Activated T-helper 2 cell treated with anti-CD3 and anti-CD28 coated beads, Interferon-gamma antibody, Interleukin-2, Interleukin-4, amounts not matched to agents 10 μg/mL and 5 μg/mL and 100 μg/mL, durations not matched to agents 14 hours and 24 hours and 36 hours (primary cell): ENCODE results near the gene KYAT1. TPM values are rescaled to one million over a fixed set of nuclear protein-coding genes. Genes with fewer than 3 reads are reported as not detected.
A peak's percentile ranks its signal among the peaks of the same experiment; 100 is the strongest.

Experiments
- DNase-seq: peaks from one replicate; pipeline ENCODE4 v3.0.0; 2021; ENCODE audit warnings: low spot score
- H3K27ac Mint-ChIP-seq: one replicate; pipeline ENCODE4 v1.8.0; 2021; ENCODE audit warnings: mixed read lengths
- H3K27me3 Mint-ChIP-seq: one replicate; pipeline ENCODE4 v1.8.0; 2021; ENCODE audit warnings: low read depth, mixed read lengths
- H3K36me3 Mint-ChIP-seq: one replicate; pipeline ENCODE4 v1.8.0; 2021; ENCODE audit warnings: low read depth, mixed read lengths
- H3K4me1 Mint-ChIP-seq: one replicate; pipeline ENCODE4 v1.8.0; 2021; ENCODE audit warnings: low read depth, mixed read lengths
- H3K4me3 Mint-ChIP-seq: one replicate; pipeline ENCODE4 v1.8.0; 2021; ENCODE audit warnings: low read depth, mild to moderate bottlenecking, moderate library complexity, mixed read lengths
- H3K9me3 Mint-ChIP-seq: one replicate; pipeline ENCODE4 v1.8.0; 2021; ENCODE audit warnings: mixed read lengths
- intact Hi-C: fragments of 100-400 bp; cut with micrococcal nuclease; formaldehyde crosslinking; loops from one replicate; pipeline ENCODE4 v1.15.1; 2023
- total RNA-seq: library from RNA; stranded (reverse); gene quantifications from 2 replicates; pipeline ENCODE4 v1.2.3, GENCODE V29; 2022

KYAT1 gene
- total RNA-seq, 1 donor from 2014 or later = 14.0 TPM

- intact Hi-C loops = no loop called here
- H3K9me3 Mint-ChIP-seq = no peaks in the 10 kb centered on the region
- H3K27ac Mint-ChIP-seq = no peak overlapping the region
- no peaks in the 10 kb centered on the region for H3K4me1 Mint-ChIP-seq
- no peak overlapping the region for H3K4me3 Mint-ChIP-seq
- no peaks in the 10 kb centered on the region for H3K27me3 Mint-ChIP-seq
- no peak for DNase-seq
- H3K36me3 Mint-ChIP-seq = peaks cover 4% of the 10 kb centered on the region
Measured at GRCh38 chr9:128840524-128840923, 41.2 kb downstream of the KYAT1 start.

GRCh38 chr9:128838338-128838737 lies 43.4 kb downstream of the KYAT1 start:
- Mint-ChIP-seq H3K4me1 (no peaks in the 10 kb centered on the region), H3K27me3 (no peaks in the 10 kb centered on the region), H3K4me3 (no peak overlapping the region), H3K36me3 (peaks cover 4% of the 10 kb centered on the region), H3K9me3 (no peaks in the 10 kb centered on the region), H3K27ac (no peak overlapping the region)
- intact Hi-C loops = no loop called here
- no peak for DNase-seq

- H3K4me3 Mint-ChIP-seq = no peak overlapping the region
- intact Hi-C loops = no loop called here
- no peaks in the 10 kb centered on the region for H3K27me3 Mint-ChIP-seq
- no peaks in the 10 kb centered on the region for H3K9me3 Mint-ChIP-seq
- H3K4me1 Mint-ChIP-seq = no peaks in the 10 kb centered on the region
- H3K27ac Mint-ChIP-seq = no peak overlapping the region
- DNase-seq = no peak
- H3K36me3 Mint-ChIP-seq = peaks cover 9% of the 10 kb centered on the region
Measured at GRCh38 chr9:128836509-128837145, 45.1 kb downstream of the KYAT1 start.

- Mint-ChIP-seq H3K27ac (no peak overlapping the region), H3K36me3 (peaks cover 9% of the 10 kb centered on the region), H3K4me1 (no peaks in the 10 kb centered on the region), H3K27me3 (no peaks in the 10 kb centered on the region), H3K4me3 (no peak overlapping the region), H3K9me3 (no peaks in the 10 kb centered on the region)
- intact Hi-C loops = no loop called here
- DNase-seq = no peak
Measured at GRCh38 chr9:128835246-128836210, 46.2 kb downstream of the KYAT1 start.

GRCh38 chr9:128833696-128834095 lies 48.1 kb downstream of the KYAT1 start:
- H3K9me3 Mint-ChIP-seq = no peaks in the 10 kb centered on the region
- no peak overlapping the region for H3K27ac Mint-ChIP-seq
- H3K27me3 Mint-ChIP-seq = no peaks in the 10 kb centered on the region
- DNase-seq = no peak
- peaks cover 8% of the 10 kb centered on the region for H3K4me1 Mint-ChIP-seq
- H3K36me3 Mint-ChIP-seq = peaks cover 17% of the 10 kb centered on the region
- intact Hi-C loops = no loop called here
- no peak overlapping the region for H3K4me3 Mint-ChIP-seq

- peaks cover 16% of the 10 kb centered on the region for H3K4me1 Mint-ChIP-seq
- H3K27me3 Mint-ChIP-seq = no peaks in the 10 kb centered on the region
- H3K9me3 Mint-ChIP-seq = no peaks in the 10 kb centered on the region
- H3K36me3 Mint-ChIP-seq = peaks cover 49% of the 10 kb centered on the region
- H3K27ac Mint-ChIP-seq = peak within 1 kb of the TSS; percentile 89
- intact Hi-C loops = loop anchor here (5.0 kb wide), 1 partner anchor 57 kb away; the partner anchor contains the start of gene ZER1
- DNase-seq = peak; percentile 93
- H3K4me3 Mint-ChIP-seq = peak within 1 kb of the TSS; percentile 98
Measured at GRCh38 chr9:128829477-128830251, 52.1 kb downstream of the KYAT1 start, which contains the start of gene SPOUT1. SPOUT1 (minus strand) TSS chr9:128829794; CDS start chr9:128829780, 14 bp downstream.

- Mint-ChIP-seq H3K27me3 (no peaks in the 10 kb centered on the region), H3K4me1 (peaks cover 16% of the 10 kb centered on the region), H3K36me3 (peaks cover 57% of the 10 kb centered on the region), H3K9me3 (no peaks in the 10 kb centered on the region), H3K4me3 (peak overlapping the region; percentile 98), H3K27ac (peak overlapping the region; percentile 89)
- DNase-seq = no peak
- intact Hi-C loops = loop anchor here (5.0 kb wide), 1 partner anchor 57 kb away; the partner anchor contains the start of gene ZER1
Measured at GRCh38 chr9:128828719-128829452, 52.9 kb downstream of the KYAT1 start.

GRCh38 chr9:128828267-128828666 lies 53.5 kb downstream of the KYAT1 start:
- no peak for DNase-seq
- Mint-ChIP-seq H3K27me3 (no peaks in the 10 kb centered on the region), H3K4me1 (peaks cover 16% of the 10 kb centered on the region), H3K36me3 (peaks cover 58% of the 10 kb centered on the region), H3K4me3 (peak overlapping the region; percentile 98), H3K27ac (peak overlapping the region; percentile 89), H3K9me3 (no peaks in the 10 kb centered on the region)
- intact Hi-C loops = loop anchor here (5.0 kb wide), 1 partner anchor 56 kb away; the partner anchor contains the start of gene ZER1

- Mint-ChIP-seq H3K4me1 (peaks cover 16% of the 10 kb centered on the region), H3K27ac (no peak overlapping the region), H3K36me3 (peaks cover 73% of the 10 kb centered on the region), H3K27me3 (no peaks in the 10 kb centered on the region), H3K9me3 (no peaks in the 10 kb centered on the region), H3K4me3 (no peak overlapping the region)
- intact Hi-C loops = loop anchor here (5.0 kb wide), 1 partner anchor 54 kb away; the partner anchor contains the start of gene ZER1
- no peak for DNase-seq
Measured at GRCh38 chr9:128825923-128826700, 55.6 kb downstream of the KYAT1 start.

- no peak overlapping the region for H3K4me3 Mint-ChIP-seq
- no peak for DNase-seq
- intact Hi-C loops = loop anchor here (5.0 kb wide), 1 partner anchor 53 kb away; the partner anchor contains the start of gene ZER1
- no peak overlapping the region for H3K27ac Mint-ChIP-seq
- H3K27me3 Mint-ChIP-seq = no peaks in the 10 kb centered on the region
- H3K9me3 Mint-ChIP-seq = no peaks in the 10 kb centered on the region
- peaks cover 75% of the 10 kb centered on the region for H3K36me3 Mint-ChIP-seq
- peaks cover 17% of the 10 kb centered on the region for H3K4me1 Mint-ChIP-seq
Measured at GRCh38 chr9:128824911-128825310, 56.8 kb downstream of the KYAT1 start.

GRCh38 chr9:128823903-128824406 lies 57.8 kb downstream of the KYAT1 start:
- Mint-ChIP-seq H3K4me1 (peaks cover 22% of the 10 kb centered on the region), H3K27ac (no peak overlapping the region), H3K36me3 (peaks cover 69% of the 10 kb centered on the region), H3K4me3 (no peak overlapping the region), H3K9me3 (no peaks in the 10 kb centered on the region), H3K27me3 (no peaks in the 10 kb centered on the region)
- DNase-seq = no peak
- intact Hi-C loops = no loop called here
